Amniotic epithelial cell (primary cell): ENCODE data around the gene CACNG3.
"Not testable (repeated sequence)": the region's sequence is repeated elsewhere in the genome, so short reads cannot be mapped to it uniquely, and the experiment has no call there.

ENCODE experiments used
- DNase-seq: peaks from one replicate; pipeline ENCODE4 v3.0.0-alpha.2; 2010; ENCODE audit warnings: low read depth

CACNG3 gene

DNA sequence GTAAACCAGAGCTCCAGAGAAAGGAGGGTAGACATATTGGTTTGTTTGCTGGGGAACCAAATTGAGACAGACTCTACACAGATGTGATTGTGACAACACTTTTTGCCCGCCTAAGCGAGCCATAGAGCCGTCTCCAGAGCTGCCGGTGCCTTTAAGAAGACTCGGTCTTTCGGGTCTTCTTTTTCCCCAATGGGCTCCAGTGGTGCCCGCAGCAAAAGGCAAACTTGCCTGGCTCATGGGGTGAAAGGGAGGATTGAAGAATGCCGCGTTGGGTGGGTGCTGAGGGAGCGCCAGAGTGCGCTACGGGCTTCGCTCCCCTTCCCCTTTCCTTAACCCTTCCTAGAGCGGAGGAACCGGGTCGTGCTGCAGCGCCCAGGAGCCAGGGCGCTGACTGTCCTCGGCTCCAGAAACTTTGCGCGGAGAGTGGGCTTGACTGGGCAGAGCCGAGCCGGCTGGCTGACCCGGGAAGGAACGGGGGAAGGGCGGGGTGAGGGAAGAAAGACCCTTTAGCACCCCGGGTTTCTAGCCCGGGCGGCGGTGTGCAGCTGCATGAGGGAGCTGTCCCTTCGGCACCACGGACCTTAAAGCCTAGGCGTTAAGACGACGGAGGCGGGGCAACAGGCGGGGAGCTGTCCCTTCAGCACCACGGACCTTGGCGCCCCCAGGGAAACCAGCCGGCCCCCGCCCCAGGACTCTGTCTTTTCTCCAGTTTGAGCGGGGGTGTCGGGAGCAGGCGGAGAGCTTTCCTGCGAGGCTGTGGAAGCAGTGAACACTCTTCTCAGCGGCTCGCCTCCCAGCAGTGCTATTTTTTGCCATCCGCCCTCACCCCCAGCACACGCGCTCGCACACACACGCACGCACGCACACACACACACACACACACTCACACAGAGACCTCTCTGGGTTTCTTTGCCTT is at the start of gene CACNG3:
CACNG3 (plus strand) TSS at position 880 of the 916 bp plus-strand sequence. CDS start 420 bp downstream, outside the sequence.
- peak; percentile 1 for DNase-seq

DNA sequence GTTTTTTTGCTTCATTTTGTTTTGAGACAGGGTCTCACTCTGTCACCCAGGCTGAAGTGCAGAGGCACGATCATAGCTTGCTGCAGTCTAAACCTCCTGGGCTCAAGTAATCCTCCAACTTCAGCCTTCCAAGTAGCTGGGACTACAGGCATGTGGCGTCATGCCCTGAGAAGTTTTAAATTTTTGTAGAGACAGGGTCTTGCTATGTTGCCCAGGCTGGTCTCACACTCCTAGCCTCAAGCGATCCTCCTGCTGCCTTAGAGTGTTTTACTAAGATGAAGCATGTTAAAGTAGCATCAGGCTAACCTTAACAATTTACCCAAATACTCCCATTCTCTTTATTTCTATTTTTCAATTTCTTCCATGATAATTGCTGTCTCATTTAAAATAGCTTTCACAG is 49.2 kb upstream of the CACNG3 start:
- DNase-seq = no peak

DNA sequence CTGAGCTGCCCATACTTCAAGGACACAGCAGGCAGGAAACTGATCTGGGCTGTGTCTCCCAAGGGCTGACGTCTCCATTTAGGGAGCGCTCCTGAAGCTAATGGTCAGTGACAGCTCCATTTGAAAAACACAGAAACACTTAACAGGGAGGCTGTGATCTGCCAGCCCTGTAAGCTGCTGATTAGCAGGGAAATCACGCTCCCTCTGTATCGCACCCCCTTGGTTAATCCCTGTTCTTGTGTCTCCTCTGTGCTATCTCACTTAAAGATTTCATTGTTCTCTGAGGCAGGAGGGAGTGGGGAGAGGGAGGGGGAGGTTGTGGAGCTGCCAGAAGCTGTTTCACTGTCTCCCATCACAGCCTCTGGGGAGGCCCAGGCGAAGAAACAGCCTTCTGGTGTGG is 47.4 kb upstream of the CACNG3 start:
- DNase-seq = no peak

- no peak for DNase-seq
Observed at GRCh38 chr16:24214992-24215391, 41.1 kb upstream of the CACNG3 start.

- no peak for DNase-seq
Observed at GRCh38 chr16:24216961-24217360, 39.2 kb upstream of the CACNG3 start.

- DNase-seq = no peak
Observed at GRCh38 chr16:24217461-24217860, 38.7 kb upstream of the CACNG3 start.

DNA sequence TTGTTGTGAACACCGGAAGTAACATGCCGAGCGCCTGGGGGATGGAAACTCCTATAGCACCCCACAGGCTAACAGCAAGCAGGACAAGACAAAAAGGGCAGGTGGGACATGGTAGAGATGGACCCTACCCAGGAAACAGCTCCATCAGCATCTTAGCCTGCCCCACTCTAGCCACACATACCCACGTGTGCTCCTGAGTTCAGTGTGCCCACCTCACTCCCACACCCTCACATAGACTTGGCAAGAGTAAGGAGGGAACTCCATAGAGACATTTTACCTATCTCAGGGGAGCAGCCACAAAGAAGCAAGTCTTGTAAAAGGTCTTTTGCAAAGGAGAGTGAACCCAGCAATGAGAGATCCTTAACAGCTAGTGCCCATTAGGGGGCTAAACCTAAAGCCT is 37.8 kb upstream of the CACNG3 start:
- no peak for DNase-seq

DNA sequence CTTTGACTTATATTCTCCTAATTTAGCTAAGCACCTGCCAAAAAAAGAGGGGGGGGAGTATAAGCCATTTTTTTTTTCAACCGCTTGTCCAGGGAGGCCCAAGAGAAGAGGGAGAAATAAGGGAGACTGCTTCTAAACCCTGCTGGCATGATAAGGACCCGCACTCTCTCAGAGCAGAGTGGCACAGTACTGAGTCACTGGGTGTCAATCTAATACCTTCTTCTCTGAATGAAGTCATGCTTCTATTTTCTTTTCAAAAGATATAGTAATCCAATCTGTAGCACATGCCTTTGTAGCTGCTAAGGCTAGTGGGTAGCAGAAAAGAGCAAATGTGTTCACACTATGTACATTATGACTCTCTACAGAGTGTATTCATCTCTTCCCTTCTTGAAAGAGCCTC is 34.9 kb upstream of the CACNG3 start:
- no peak for DNase-seq

DNA sequence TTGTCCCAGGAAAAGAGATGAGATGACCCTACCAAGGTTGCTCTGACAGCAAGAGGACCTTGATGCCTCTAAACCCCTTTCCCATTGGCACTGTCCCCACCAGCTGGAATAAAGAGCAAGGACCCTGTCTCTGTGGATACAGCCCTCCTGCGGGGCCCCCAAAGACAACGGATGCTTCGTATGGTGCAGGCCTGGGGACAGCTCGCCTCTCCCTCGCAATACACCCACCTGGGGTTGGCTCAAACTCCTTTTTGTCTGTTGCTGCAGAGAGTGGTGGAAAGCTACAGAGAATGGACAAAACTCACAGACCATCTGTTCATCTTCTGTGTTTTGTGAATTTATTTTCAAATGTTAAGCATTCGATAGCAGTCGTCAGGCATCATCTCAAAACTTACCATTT is 27.6 kb upstream of the CACNG3 start:
- no peak for DNase-seq

- DNase-seq = no peak
Observed at GRCh38 chr16:24232936-24233335, 23.2 kb upstream of the CACNG3 start.

DNA sequence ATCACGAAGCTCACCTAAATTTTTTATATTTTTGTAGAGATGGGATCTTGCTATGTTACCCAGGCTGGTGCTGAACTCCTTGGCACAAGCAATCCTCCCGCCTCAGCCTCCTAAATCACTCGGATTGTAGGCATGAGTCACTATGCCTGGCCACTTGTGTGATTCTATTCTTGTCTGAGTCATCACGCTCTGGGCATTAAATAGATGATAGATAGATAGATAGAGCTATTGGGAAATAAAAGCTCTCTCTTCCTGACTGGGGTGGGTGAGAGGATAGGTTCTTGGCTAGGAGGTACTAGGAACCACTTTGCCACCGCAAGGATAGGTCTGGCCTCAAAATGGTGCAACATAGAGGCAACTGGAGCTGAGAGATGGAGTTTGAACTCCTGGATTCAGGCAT is 21.4 kb upstream of the CACNG3 start:
- DNase-seq = no peak

GRCh38 chr16:24235806-24236205 is 20.3 kb upstream of the CACNG3 start:
- no peak for DNase-seq

DNA sequence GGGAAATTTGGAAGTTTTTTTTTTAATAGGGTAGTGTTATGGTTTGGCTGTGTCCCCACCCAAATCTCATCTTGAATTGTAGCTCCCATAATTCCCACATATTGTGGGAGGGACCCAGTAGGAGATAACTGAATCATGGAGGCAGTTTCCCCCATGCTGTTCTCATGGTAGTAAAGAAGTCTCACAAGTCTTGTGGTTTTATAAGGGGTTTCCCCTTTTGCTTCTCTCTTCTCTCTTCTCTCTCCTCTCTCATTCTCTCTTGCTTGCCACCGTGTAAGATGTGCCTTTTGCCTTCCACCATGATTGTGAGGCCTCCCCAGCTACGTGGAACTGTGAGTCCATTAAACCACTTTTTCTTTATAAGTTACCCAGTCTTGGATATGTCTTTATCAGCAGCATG is 17.3 kb upstream of the CACNG3 start:
- DNase-seq = not testable (repeated sequence)

DNA sequence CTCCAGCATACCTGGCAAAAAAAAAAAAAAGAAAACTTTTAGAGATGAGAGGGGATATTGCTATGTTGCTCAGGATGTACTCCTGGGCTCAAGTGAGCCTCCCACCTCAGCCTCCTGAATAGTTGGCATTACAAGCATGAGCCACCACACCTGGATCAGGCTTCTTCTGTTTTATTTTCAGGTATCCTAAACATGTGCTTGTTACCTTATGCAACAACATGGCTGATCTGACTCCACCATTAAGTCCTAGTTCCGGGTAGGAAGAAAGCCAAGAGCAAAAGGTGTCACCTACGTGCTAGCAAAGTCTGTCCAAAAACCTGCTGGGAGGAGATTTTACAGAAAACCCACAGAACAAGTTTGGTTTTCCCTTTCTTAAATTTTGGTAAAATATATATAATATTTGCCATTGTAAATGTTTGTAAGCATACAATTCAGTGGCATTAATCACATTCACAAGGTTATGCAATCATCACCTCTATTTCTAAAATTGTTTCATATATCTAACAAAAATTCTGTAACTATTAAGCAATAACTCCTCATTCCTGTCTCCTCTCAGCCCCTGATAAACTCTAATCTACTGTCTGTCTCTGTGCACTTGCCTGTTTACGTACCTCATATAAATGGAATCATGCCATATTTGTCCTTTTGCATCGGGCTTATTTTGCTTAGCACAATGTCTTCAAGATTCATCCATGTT is 9.1 kb upstream of the CACNG3 start:
- DNase-seq = no peak

DNA sequence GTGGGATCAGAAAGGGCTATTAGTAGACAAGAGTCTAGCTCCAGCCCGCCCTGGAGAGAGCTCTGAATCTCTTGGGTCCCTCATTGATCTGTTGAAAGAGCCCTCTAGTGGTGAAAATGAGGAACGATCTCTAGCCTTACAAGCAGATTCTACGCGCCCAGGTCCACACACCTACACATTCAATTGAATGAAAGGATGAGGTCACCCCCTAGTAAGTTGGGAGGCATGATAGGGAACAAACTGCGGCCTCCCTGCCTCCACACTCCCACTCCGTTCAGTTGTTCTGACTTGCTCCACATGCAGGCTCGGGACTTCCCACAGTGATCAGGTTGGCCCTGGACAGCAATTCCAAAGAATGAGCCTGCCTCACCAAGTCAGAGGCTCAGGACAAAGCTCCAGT is 2.9 kb upstream of the CACNG3 start:
- DNase-seq = peak; percentile 5

GRCh38 chr16:24257958-24258357 is 1.8 kb downstream of the CACNG3 start:
- peak; percentile 0 for DNase-seq

GRCh38 chr16:24258791-24259190 is 2.7 kb downstream of the CACNG3 start:
- no peak for DNase-seq

DNA sequence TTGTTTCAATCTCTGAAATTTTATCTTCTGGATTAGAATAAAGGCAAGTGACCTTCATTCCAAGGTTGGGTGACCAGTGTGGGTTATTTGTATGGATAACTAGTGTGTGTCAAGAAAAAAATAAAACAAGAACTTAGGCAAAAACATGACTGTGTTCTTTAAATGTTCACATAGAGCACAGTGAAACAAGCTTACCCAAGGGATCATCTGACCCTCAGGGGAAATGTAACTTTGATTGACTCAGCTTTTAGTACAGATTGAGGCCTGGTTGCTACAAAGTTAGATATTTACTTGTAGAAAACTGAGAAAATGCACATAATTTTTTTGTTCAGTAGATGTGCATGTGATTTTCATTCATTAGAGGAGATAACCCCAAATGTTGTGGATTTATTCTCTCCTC is 6.7 kb downstream of the CACNG3 start:
- DNase-seq = no peak

DNA sequence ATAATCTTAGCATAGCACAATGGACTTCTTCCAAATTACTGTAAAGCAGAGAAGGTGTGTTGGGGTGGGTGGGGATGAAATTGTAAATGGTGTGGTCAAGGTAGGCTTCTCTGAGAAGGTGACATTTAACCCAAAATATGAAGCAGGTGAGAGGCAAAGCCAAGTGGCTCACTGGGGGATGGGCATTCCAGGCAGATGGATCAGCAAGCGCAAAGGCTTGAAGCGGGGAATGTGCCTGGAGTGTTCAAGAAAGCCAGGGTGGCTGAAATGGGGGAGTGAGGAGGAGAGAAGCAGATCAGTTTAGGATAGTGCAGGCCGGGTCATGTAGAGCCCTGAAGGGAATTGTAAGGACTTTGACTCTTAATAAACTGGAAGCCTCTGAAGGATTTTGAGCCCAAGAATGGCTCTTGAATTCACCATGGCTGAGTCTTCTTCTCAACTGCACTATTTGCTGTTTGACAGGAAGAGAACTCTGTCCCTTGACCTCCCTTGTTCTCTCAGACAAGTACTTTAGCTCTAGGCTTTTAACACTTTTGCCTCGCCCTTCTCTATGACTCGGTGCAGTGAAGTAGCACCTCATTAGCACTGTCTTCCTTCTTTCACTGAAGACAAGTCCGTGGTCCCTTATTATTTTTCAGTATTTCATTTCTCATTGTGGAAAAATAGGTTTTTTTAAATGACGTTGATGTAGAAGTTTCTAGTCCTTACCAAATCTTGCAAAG is 14.7 kb downstream of the CACNG3 start:
- DNase-seq = no peak

DNA sequence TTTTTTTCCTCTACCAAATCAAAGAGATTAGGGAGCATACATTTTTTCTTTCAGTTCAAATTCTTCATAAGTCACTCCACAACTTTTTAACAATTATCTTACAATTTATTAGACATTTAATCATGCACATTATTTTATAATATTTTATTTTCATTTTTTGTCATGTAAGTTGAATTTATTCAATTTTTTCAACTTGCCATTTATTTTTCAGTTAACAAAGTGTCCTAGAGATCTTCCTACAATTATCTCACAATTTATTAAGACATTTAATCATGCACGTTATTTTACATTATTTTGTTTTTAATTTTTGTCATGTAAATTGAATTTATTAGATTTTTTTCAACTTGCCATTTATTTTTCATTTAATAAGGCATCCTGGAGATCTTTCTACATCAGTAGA is 16.2 kb downstream of the CACNG3 start:
- DNase-seq = no peak

DNA sequence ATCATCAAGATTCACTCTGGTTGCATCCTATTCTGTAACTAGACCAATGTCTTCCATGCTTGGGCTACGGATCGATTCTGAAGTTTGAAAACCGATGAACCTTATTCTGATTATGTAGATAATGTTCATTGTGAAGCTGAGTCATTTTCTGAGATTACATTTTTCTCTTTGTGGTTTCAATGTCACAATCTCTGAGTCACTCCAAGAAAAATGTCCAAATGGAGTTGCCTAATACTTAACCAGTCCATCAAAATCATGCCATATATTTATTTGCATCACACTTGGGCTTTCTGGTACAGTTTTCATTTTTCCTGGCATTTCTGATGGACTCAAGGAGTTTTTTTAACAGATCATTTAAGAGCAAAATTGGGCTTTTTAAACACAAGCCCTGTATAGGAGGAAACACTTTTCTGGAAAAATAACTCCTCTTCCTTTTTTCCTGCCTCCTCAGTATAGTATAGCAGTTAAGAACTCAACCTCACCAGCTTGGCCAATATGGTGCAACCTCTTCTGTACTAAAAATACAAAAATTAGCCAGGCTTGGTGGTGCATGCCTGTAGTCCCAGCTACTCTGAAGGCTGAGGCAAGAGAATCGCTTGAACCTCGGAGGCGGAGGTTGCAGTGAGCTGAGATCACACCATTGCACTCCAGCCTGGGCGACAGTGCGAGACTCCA is 17.5 kb downstream of the CACNG3 start:
- DNase-seq = peak; percentile 10

DNA sequence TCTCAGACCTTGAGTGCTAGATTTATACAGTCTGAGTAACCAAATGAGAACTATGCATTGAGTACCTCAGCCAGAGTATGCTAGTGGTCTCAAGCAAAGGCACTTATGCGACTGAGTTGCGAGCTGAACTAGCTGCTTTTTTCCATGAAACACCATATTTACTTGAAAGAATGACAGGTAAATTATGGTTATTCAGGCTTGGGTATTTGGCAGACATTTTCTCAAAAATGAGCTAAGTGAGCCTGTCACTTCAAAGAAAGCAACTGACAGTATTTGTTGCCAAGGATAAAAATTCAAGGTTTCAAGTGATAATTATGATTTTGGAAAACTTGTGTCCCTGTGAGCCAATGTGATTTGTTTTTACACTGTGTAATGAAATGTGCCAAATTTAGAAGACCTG is 19.3 kb downstream of the CACNG3 start:
- DNase-seq = no peak
